ENCODE measurements around the gene PHKG1.
"Not testable (repeated sequence)": the region's sequence is repeated elsewhere in the genome, so short reads cannot be mapped to it uniquely, and the experiment has no call there.

PHKG1 gene

GRCh38 chr7:56092789-56093531, at the start of gene PHKG1:
Gene PHKG1, minus strand, starts transcription at chr7:56092952. Its CDS starts 4,011 bp downstream, at chr7:56088941.
- DNase-seq = no peak

- DNase-seq = not testable (repeated sequence)
Measured at GRCh38 chr7:56131062-56131461, 38.3 kb upstream of the PHKG1 start.

- DNase-seq = no peak
Measured at GRCh38 chr7:56127241-56127975, 34.7 kb upstream of the PHKG1 start.

GRCh38 chr7:56125831-56126230, 33.1 kb upstream of the PHKG1 start:
- no peak for DNase-seq

- DNase-seq = no peak
Measured at GRCh38 chr7:56124981-56125380, 32.2 kb upstream of the PHKG1 start.

- DNase-seq = no peak
Measured at GRCh38 chr7:56121440-56121839, 28.7 kb upstream of the PHKG1 start.

- no peak for DNase-seq
Measured at GRCh38 chr7:56115852-56116538, 23.2 kb upstream of the PHKG1 start, which contains the start of gene NUPR2. Gene NUPR2, minus strand, starts transcription at chr7:56116417. Its CDS starts 103 bp downstream, at chr7:56116314.

GRCh38 chr7:56112244-56112643, 19.5 kb upstream of the PHKG1 start:
- DNase-seq = not testable (repeated sequence)

GRCh38 chr7:56110611-56111010, 17.9 kb upstream of the PHKG1 start:
- no peak for DNase-seq

- no peak for DNase-seq
Measured at GRCh38 chr7:56107954-56108258, 15.2 kb upstream of the PHKG1 start.

GRCh38 chr7:56106108-56107073, 13.6 kb upstream of the PHKG1 start, which contains the start of gene CHCHD2:
Gene CHCHD2, minus strand, starts transcription at chr7:56106476. Its CDS starts 63 bp downstream, at chr7:56106413.
- DNase-seq = peak; percentile 96

- DNase-seq = peak; percentile 53
Measured at GRCh38 chr7:56105508-56105907, 12.8 kb upstream of the PHKG1 start.

GRCh38 chr7:56104138-56104537, 11.4 kb upstream of the PHKG1 start:
- not testable (repeated sequence) for DNase-seq

GRCh38 chr7:56099653-56100052, 6.9 kb upstream of the PHKG1 start:
- DNase-seq = no peak

GRCh38 chr7:56098187-56099008, 5.6 kb upstream of the PHKG1 start:
- DNase-seq = not testable (repeated sequence)

GRCh38 chr7:56097700-56098099, 4.9 kb upstream of the PHKG1 start:
- DNase-seq = no peak

- DNase-seq = not testable (repeated sequence)
Measured at GRCh38 chr7:56092388-56092787, 364 bp downstream of the PHKG1 start.

- no peak for DNase-seq
Measured at GRCh38 chr7:56091591-56091990, 1.2 kb downstream of the PHKG1 start.

- DNase-seq = no peak
Measured at GRCh38 chr7:56087445-56087844, 5.3 kb downstream of the PHKG1 start.

GRCh38 chr7:56086761-56087160, 6.0 kb downstream of the PHKG1 start:
- no peak for DNase-seq

- DNase-seq = no peak
Measured at GRCh38 chr7:56083150-56083785, 9.5 kb downstream of the PHKG1 start.

Measured in CD4-positive, alpha-beta T cell treated with Interleukin-12 subunit alpha and Interleukin-12 subunit beta, for 1 hour (primary cell).